Central memory CD8-positive, alpha-beta T cell (primary cell): ENCODE data around the gene THAP7.

Source experiments
- ATAC-seq: fragments of 150-1000 bp; cut with Tn5 transposase; replicated peaks from 2 replicates; pipeline ENCODE4 v1.10.0; 2022; ENCODE audit warnings: mild to moderate bottlenecking, moderate FRiP score, moderate number of reproducible peaks; ENCODE audit not compliant: poor library complexity, severe bottlenecking; ENCODE audit errors: extremely low read depth
- DNase-seq, 2 donors: peaks; one replicate each; pipeline ENCODE4 v3.0.0; 2021; ENCODE audit warnings: low spot score in 2 of 2
- H3K27ac Mint-ChIP-seq: one replicate; pipeline ENCODE4 v1.8.0; 2022; ENCODE audit warnings: low read depth, mild to moderate bottlenecking, moderate library complexity, mixed read lengths
- H3K27me3 Mint-ChIP-seq: one replicate; pipeline ENCODE4 v1.8.0; 2022; ENCODE audit warnings: mixed read lengths
- H3K36me3 Mint-ChIP-seq: one replicate; pipeline ENCODE4 v1.8.0; 2022; ENCODE audit warnings: mild to moderate bottlenecking, moderate library complexity, mixed read lengths; ENCODE audit not compliant: insufficient read depth
- H3K4me1 Mint-ChIP-seq: one replicate; pipeline ENCODE4 v1.8.0; 2022; ENCODE audit warnings: mixed read lengths
- H3K4me3 Mint-ChIP-seq: one replicate; pipeline ENCODE4 v1.8.0; 2022; ENCODE audit warnings: mild to moderate bottlenecking, moderate library complexity, mixed read lengths
- H3K9me3 Mint-ChIP-seq: one replicate; pipeline ENCODE4 v1.8.0; 2022; ENCODE audit warnings: mixed read lengths

The THAP7 gene

DNA sequence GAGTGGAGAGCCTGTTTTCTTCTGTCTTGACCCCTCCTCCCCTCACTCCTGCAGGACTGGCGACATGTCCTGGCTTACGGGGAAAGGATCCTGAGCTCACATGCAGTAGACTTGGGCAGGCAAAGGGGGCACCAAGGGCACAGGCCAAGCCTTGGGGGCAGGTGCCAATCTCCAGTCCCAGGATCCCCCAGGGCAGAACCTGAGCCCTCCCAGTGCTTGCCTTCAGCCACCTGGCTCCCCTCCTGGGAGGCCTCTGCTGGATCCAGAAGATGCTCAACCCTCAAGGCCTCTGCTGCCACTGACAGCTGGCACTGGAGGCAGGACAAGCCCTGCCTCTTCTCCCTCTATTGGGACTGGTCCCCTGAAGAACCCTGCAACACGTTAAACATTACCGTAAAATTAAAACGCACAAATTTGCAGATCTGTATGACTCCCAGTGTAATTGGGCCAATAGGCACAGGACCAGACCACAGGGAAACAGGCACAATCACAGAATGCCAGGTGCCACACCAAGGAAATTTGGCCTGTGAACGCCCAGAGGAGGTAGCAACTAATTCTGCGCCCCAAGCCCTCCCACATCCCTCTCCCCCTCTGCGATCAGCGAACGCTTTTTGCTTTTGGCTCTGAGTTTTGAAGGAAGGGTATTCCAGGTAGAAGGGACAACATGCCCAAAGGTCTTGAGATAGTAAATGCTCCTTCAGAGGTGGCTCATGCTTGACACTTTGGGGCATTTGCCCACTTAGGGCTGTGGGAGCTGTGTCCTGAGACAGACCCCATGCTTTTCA, 20.8 kb downstream of the THAP7 start:
- no peak for DNase-seq

DNA sequence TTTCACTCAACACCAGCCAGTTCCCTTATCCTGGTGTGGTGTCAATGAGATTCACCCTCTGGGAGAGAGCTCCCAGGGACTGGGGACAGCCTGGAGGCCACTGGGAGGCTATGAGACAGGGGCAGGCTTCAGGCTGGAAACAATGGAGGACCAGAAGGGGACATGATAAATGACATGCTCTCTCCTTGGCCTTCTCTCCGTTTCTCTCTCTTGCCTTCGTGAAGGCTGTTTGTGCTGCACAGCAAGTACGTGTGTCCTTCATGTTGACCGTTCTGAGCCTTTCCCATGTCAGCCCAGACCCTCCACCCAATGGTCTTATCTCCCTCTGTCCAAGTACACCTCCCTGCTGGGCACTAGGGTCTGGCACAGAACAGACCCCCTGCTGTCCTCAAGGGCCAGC, 21.4 kb downstream of the THAP7 start:
- ATAC-seq (no peak), DNase-seq (no peak)
- Mint-ChIP-seq H3K36me3 (peaks cover 17% of the 10 kb centered on the region), H3K27me3 (peaks cover 8% of the 10 kb centered on the region), H3K4me1 (peaks cover 33% of the 10 kb centered on the region), H3K27ac (peak overlapping the region; percentile 86), H3K4me3 (peak overlapping the region; percentile 90), H3K9me3 (no peaks in the 10 kb centered on the region)

More for the DNA sequence above, 20.8 kb downstream of the THAP7 start:
- Mint-ChIP-seq H3K27me3 (peaks cover 1% of the 10 kb centered on the region), H3K36me3 (peaks cover 17% of the 10 kb centered on the region), H3K4me3 (peak overlapping the region; percentile 90), H3K27ac (peak overlapping the region; percentile 86), H3K9me3 (no peaks in the 10 kb centered on the region), H3K4me1 (peaks cover 33% of the 10 kb centered on the region)
- ATAC-seq = no peak

DNA sequence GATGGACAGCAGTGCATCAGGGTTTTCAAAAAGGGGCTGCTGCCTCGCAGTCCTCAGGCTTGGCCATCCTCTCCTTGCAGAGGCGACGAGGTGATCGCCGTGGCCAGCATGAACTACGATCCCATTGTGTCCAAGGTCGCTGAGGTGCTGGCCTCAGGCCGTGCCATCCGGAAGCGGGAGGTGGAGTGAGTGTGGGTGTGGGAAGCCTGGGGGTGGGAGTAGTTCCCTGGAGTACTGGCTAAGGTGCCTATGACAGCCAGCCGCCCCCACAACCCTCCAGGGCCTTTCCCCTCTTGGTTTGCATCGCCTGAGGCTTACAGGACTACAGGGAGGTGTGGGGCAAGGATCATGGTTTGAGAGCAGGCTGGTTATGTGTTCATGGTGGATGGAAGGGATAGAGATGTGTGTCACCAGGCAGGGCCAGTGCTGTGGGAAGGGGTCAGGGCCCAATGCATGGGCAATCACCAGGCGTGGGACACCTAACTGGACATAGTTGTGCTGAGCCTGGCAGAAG, 21.9 kb downstream of the THAP7 start:
- H3K9me3 Mint-ChIP-seq = no peaks in the 10 kb centered on the region
- no peak overlapping the region for H3K4me3 Mint-ChIP-seq
- peaks cover 33% of the 10 kb centered on the region for H3K4me1 Mint-ChIP-seq
- DNase-seq (no peak), ATAC-seq (no peak)
- H3K36me3 Mint-ChIP-seq = peaks cover 17% of the 10 kb centered on the region
- peaks cover 11% of the 10 kb centered on the region for H3K27me3 Mint-ChIP-seq
- peak overlapping the region; percentile 86 for H3K27ac Mint-ChIP-seq

DNA sequence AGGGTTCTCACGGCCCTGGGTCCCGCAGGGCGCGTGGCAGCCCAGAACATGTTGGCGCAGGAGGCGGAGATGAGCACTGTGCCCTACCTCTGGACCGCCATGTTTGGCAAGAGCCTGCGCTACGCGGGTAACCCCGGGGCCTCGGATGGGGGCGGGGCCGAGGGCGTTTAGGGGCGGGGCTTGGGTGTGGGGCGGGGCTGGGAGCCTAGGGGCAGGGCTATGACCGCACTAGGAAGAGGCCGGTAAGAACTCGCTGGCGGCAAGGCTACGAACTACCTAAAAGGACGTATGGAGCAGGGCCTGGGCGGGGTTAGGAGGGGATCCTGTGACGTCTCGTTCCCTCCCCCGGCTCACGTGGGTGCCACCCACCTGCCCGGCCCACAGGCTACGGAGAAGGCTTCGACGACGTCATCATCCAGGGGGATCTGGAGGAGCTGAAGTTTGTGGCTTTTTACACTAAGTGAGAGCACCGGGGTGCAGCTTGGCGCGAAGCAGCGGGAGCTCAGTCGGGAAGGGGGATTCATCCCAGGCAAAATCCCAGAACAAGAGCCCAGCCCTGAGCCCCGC, 22.6 kb downstream of the THAP7 start:
- Mint-ChIP-seq H3K9me3 (no peaks in the 10 kb centered on the region), H3K27ac (peak overlapping the region; percentile 75), H3K36me3 (peaks cover 17% of the 10 kb centered on the region), H3K27me3 (peaks cover 11% of the 10 kb centered on the region), H3K4me3 (no peak overlapping the region), H3K4me1 (peaks cover 33% of the 10 kb centered on the region)
- DNase-seq (no peak), ATAC-seq (no peak)

DNA sequence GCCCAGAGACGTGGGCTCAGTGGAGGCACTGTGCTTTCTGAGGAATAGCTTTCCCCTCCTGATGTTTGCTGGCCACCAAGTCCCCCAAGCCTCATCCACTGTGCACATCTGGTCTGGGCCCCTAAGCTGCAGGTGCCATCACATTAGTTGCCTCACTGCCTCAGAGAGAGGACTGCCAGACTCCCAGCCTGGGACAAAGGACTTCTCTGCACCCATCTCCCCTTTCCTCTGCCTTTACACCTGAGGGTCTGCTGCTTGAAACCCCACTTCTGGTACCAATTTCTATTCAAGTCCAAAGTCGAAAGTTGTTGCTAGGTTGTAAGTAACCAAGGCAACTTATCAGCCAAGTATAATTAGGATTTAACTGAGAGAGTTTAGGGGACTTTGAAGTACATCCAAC, 23.5 kb downstream of the THAP7 start:
- no peak for DNase-seq
- peaks cover 11% of the 10 kb centered on the region for H3K27me3 Mint-ChIP-seq
- ATAC-seq = no peak
- H3K36me3 Mint-ChIP-seq = peaks cover 15% of the 10 kb centered on the region
- H3K27ac Mint-ChIP-seq = no peak overlapping the region
- no peak overlapping the region for H3K4me3 Mint-ChIP-seq
- no peaks in the 10 kb centered on the region for H3K9me3 Mint-ChIP-seq
- H3K4me1 Mint-ChIP-seq = peaks cover 25% of the 10 kb centered on the region

DNA sequence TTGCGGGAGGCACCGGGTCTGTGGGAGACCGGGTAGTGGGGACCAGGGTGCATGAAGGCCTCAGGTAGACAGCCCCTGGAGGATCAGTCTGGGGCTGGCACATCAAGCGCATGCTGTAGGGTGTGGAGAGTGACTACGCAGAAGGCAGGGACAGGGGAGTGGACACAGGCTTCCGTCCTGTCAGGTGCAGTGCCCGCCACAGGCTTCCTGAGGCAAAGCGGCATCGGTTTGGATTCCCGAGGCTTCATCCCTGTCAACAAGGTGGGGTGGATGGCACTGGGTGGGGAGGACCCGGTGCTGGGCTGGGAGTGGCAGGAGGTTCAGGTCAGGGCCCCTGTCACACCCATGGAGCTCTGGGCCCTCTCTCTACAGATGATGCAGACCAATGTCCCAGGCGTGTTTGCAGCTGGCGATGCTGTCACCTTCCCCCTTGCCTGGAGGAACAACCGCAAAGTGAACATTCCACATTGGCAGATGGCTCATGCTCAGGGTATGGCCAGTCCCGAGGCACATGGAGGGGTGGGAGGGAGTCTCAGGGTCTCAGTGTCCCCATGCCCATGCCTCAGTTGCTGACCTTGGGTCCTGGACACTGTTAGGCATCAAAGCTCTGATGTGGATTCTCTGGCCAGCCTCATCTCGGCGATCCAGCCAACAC, 24.3 kb downstream of the THAP7 start:
- ATAC-seq (no peak), DNase-seq (no peak)
- peaks cover 11% of the 10 kb centered on the region for H3K27me3 Mint-ChIP-seq
- H3K36me3 Mint-ChIP-seq = peaks cover 13% of the 10 kb centered on the region
- H3K4me1 Mint-ChIP-seq = peaks cover 20% of the 10 kb centered on the region
- H3K27ac Mint-ChIP-seq = no peak overlapping the region
- H3K4me3 Mint-ChIP-seq = no peak overlapping the region
- H3K9me3 Mint-ChIP-seq = no peaks in the 10 kb centered on the region

DNA sequence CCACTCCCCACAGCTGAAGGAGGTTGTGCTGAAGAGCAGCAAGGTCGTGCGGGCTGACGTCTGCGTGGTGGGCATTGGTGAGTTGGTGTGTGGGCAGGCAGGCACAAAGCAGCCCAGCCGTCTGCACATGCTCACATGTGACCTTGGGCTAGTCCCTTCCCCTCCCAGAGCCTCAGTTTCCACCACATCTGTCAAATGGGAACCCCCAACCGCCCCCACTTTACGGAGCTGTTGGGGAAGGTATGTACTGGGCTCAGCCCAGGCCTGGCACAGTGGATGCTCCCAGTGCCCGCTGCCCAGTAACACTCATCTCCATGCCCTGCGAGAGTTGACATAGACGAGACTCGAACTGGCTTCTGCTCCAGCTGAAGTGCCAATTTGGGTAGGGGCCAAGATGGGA, 24.9 kb downstream of the THAP7 start:
- no peak overlapping the region for H3K27ac Mint-ChIP-seq

DNA sequence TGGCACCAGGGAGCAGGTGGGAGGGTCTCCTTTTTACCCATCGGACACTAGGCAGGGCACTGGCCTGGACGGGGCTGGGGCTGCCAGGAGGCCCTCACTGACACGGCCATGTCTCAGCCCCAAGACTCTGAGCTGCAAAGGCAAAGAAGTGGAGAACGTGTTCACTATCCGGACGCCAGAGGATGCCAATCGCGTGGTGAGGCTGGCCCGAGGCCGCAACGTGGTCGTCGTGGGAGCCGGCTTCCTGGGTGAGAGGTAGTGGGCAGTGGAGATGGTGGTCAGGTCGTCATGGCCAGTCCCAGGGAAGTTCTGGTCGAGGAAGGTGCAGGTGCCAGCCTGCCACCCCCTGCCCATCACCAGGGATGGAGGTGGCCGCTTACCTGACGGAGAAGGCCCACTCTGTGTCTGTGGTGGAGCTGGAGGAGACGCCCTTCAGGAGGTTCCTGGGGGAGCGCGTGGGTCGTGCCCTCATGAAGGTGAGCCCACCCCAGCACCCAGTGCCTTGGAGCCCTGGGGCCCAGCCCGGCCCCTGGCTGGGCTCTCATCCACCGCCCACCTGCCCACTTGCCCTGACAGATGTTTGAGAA, 25.5 kb downstream of the THAP7 start:
- DNase-seq = no peak
- H3K4me3 Mint-ChIP-seq = no peak overlapping the region
- H3K9me3 Mint-ChIP-seq = no peaks in the 10 kb centered on the region
- H3K4me1 Mint-ChIP-seq = peaks cover 13% of the 10 kb centered on the region
- no peak for ATAC-seq
- H3K27me3 Mint-ChIP-seq = peaks cover 11% of the 10 kb centered on the region
- peaks cover 5% of the 10 kb centered on the region for H3K36me3 Mint-ChIP-seq
- H3K27ac Mint-ChIP-seq = no peak overlapping the region

More for the DNA sequence above, 24.9 kb downstream of the THAP7 start:
- no peak for ATAC-seq
- DNase-seq = no peak
- H3K27me3 Mint-ChIP-seq = peaks cover 11% of the 10 kb centered on the region
- peaks cover 10% of the 10 kb centered on the region for H3K36me3 Mint-ChIP-seq
- H3K9me3 Mint-ChIP-seq = no peaks in the 10 kb centered on the region
- H3K4me3 Mint-ChIP-seq = no peak overlapping the region
- peaks cover 16% of the 10 kb centered on the region for H3K4me1 Mint-ChIP-seq

DNA sequence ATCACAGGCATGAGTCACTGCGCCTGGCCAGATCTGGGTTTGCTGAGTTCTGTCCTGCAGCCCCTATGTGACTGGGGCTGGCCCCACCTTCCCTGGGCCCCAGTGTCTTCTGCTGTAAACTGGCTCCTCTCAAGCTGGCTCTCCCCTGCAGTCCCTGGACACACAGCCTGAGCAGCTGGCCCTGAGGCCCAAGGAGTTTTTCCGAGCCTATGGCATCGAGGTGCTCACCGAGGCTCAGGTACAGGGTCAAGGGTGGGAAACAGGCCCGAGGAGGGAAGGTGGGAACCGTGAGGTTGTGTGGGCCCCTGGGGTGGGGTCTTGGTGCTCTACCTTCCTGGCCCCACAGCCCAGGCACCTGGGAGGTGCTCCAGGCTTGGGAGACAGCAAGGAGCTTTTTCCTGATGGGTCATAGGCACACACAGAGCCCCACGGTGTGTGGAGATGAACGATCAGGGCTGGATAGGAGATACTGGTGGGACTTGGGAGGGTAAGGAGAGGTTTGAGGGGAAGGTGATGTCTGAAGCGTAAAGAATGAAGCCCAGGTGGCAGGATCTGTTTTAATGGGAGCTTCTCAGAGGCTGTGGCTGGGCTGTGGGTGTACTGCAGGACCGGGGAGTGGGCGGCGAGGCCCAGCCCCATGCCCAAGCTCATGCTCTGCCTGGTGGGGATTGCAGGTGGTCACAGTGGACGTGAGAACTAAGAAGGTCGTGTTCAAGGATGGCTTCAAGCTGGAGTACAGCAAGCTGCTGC, 26.2 kb downstream of the THAP7 start:
- Mint-ChIP-seq H3K36me3 (peaks cover 2% of the 10 kb centered on the region), H3K4me3 (no peak overlapping the region), H3K27ac (no peak overlapping the region), H3K27me3 (peaks cover 11% of the 10 kb centered on the region), H3K9me3 (no peaks in the 10 kb centered on the region), H3K4me1 (peaks cover 10% of the 10 kb centered on the region)
- DNase-seq (no peak), ATAC-seq (no peak)

DNA sequence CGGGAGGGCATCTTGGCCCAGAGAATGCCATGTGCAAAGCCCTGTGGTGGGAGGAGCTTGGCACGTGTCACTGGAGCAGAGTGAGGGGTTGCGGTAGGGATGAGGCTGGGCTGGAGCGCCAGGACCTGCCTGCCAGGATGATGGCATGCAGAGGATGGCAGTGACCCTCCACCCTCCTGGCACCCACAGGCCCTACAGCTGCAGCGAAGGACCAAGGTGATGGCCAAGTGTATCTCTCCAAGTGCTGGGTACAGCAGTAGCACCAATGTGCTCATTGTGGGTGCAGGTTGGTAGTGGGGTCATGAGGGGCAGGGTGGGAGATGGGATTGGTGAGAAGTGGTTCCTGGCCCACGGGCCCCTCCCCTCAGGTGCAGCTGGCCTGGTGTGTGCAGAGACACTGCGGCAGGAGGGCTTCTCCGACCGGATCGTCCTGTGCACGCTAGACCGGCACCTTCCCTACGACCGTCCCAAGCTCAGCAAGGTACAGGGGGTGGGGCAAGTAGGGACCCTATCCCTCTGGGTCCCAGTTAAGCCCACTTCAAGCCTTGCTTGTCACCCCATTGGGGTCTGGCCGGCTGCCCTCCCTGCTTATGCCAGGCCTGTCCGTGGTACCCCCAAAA, 27.5 kb downstream of the THAP7 start:
- no peak overlapping the region for H3K27ac Mint-ChIP-seq
- ATAC-seq = no peak
- peaks cover 2% of the 10 kb centered on the region for H3K36me3 Mint-ChIP-seq
- H3K9me3 Mint-ChIP-seq = no peaks in the 10 kb centered on the region
- no peak for DNase-seq
- no peak overlapping the region for H3K4me3 Mint-ChIP-seq
- H3K27me3 Mint-ChIP-seq = peaks cover 11% of the 10 kb centered on the region
- peaks cover 8% of the 10 kb centered on the region for H3K4me1 Mint-ChIP-seq

DNA sequence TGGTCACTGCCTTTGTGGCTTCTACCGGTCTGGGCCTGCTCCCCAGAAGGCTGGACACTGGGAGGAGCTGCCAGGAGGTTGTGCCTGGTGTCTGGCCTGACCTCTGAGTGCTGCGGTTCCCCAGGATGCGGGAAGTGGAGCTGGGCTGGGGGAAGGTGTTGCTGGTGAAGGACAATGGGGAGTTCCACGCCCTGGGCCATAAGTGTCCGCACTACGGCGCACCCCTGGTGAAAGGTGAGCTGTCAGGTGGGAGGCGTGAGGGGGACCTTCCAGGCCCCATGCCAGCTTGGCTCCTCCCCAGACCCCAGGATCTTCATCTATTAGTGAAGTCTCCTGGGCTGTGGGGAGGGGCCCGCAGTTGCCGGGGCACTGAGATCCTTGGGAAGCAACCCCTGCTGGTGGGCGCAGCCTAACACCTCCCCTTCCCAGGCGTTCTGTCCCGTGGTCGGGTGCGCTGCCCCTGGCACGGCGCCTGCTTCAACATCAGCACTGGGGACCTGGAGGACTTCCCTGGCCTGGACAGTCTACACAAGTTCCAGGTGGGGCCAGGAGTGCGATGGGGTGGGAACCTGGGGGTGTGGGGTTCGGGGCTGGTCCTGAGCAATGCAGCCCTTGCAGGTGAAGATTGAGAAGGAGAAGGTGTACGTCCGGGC, 28.2 kb downstream of the THAP7 start:
- DNase-seq (no peak), ATAC-seq (no peak)
- Mint-ChIP-seq H3K27ac (no peak overlapping the region), H3K4me1 (peaks cover 1% of the 10 kb centered on the region), H3K27me3 (peaks cover 11% of the 10 kb centered on the region), H3K4me3 (no peak overlapping the region), H3K9me3 (no peaks in the 10 kb centered on the region), H3K36me3 (no peaks in the 10 kb centered on the region)
